Measurements from ENCODE around the gene CXCL9. TPM values are rescaled to one million over a fixed set of nuclear protein-coding genes. Genes with fewer than 3 reads are reported as not detected.
"Not testable (repeated sequence)": the region's sequence is repeated elsewhere in the genome, so short reads cannot be mapped to it uniquely, and the experiment has no call there.

CXCL9 gene
- total and polyA plus RNA-seq, 3 experiments from 2014 or later = 1.5 to 1.8 TPM; not detected in 1

GRCh38 chr4:75968084-75968483 lies 39.2 kb downstream of the CXCL9 start:
- DNase-seq = no peak
- Mint-ChIP-seq H3K27me3 (no peaks in the 10 kb centered on the region), H3K36me3 (peaks cover 51 to 97% (median 52%) of the 10 kb centered on the region in 3 donors), H3K9me3 (peaks cover 0 to 5% (median 0%) of the 10 kb centered on the region in 5 donors), H3K27ac (peak overlapping the region in 1 of 8 donors; percentile 10), H3K4me3 (no peak overlapping the region), H3K4me1 (no peaks in the 10 kb centered on the region)
- CTCF ChIA-PET = no interaction called here
- H3K4me1 ChIP-seq (ENCODE audit: insufficient read depth, low read length) = no peaks in the 10 kb centered on the region
- no peaks in the 10 kb centered on the region for H3K9me3 ChIP-seq (ENCODE audit: low read length)
- no peak overlapping the region for H3K4me3 ChIP-seq (ENCODE audit: low read length)
- POLR2A ChIA-PET = no interaction called here
- H3K27ac ChIP-seq (ENCODE audit: low read depth, low read length) = no peak overlapping the region
- peaks cover 55% of the 10 kb centered on the region for H3K36me3 ChIP-seq (ENCODE audit: insufficient read depth, low read length)
- H3K27me3 ChIP-seq (ENCODE audit: insufficient read depth, low read length, poor library complexity, severe bottlenecking) = no peaks in the 10 kb centered on the region

- peak overlapping the region in 2 of 8 donors; percentile 17 to 29 for H3K27ac Mint-ChIP-seq
- no peak for DNase-seq
- no peaks in the 10 kb centered on the region for H3K4me1 Mint-ChIP-seq
- Histone ChIP-seq H3K9me3 (ENCODE audit: low read length) (no peaks in the 10 kb centered on the region), H3K27ac (ENCODE audit: low read depth, low read length) (no peak overlapping the region), H3K36me3 (ENCODE audit: insufficient read depth, low read length) (peaks cover 57% of the 10 kb centered on the region), H3K4me3 (ENCODE audit: low read length) (no peak overlapping the region), H3K27me3 (ENCODE audit: insufficient read depth, low read length, poor library complexity, severe bottlenecking) (no peaks in the 10 kb centered on the region), H3K4me1 (ENCODE audit: insufficient read depth, low read length) (no peaks in the 10 kb centered on the region)
- no peaks in the 10 kb centered on the region for H3K27me3 Mint-ChIP-seq
- peaks cover 0 to 5% (median 0%) of the 10 kb centered on the region in 5 donors for H3K9me3 Mint-ChIP-seq
- CTCF ChIA-PET = no interaction called here
- H3K36me3 Mint-ChIP-seq = peaks cover 61 to 95% (median 63%) of the 10 kb centered on the region in 3 donors
- POLR2A ChIA-PET = no interaction called here
- no peak overlapping the region for H3K4me3 Mint-ChIP-seq
Observed at GRCh38 chr4:75963558-75963957, 43.8 kb downstream of the CXCL9 start.

- H3K4me1 Mint-ChIP-seq; H3K27me3 ChIP-seq (ENCODE audit: insufficient read depth, low read length, poor library complexity, severe bottlenecking); H3K4me3 ChIP-seq (ENCODE audit: low read length); H3K9me3 Mint-ChIP-seq; H3K4me3 Mint-ChIP-seq; H3K4me1 ChIP-seq (ENCODE audit: insufficient read depth, low read length); POLR2A ChIA-PET; H3K9me3 ChIP-seq (ENCODE audit: low read length); H3K27ac Mint-ChIP-seq; H3K27me3 Mint-ChIP-seq; DNase-seq; H3K27ac ChIP-seq (ENCODE audit: low read depth, low read length); CTCF ChIA-PET: not testable (repeated sequence)
- peaks cover 53% of the 10 kb centered on the region for H3K36me3 ChIP-seq (ENCODE audit: insufficient read depth, low read length)
- H3K36me3 Mint-ChIP-seq = peaks cover 54 to 95% (median 55%) of the 10 kb centered on the region in 3 donors
Observed at GRCh38 chr4:75962072-75962471, 45.2 kb downstream of the CXCL9 start.

GRCh38 chr4:75958546-75958945 lies 48.8 kb downstream of the CXCL9 start:
- POLR2A ChIA-PET; H3K27me3 Mint-ChIP-seq; H3K9me3 Mint-ChIP-seq; H3K4me3 ChIP-seq (ENCODE audit: low read length); H3K27ac ChIP-seq (ENCODE audit: low read depth, low read length); H3K27me3 ChIP-seq (ENCODE audit: insufficient read depth, low read length, poor library complexity, severe bottlenecking); DNase-seq; H3K4me1 ChIP-seq (ENCODE audit: insufficient read depth, low read length); CTCF ChIA-PET; H3K4me1 Mint-ChIP-seq; H3K4me3 Mint-ChIP-seq; H3K9me3 ChIP-seq (ENCODE audit: low read length): not testable (repeated sequence)
- Mint-ChIP-seq H3K36me3 (peaks cover 32 to 93% (median 51%) of the 10 kb centered on the region in 3 donors), H3K27ac (peak overlapping the region in 1 of 8 donors; percentile 32)
- H3K36me3 ChIP-seq (ENCODE audit: insufficient read depth, low read length) = peaks cover 46% of the 10 kb centered on the region

GRCh38 chr4:75954811-75955210 lies 52.5 kb downstream of the CXCL9 start:
- H3K27me3 Mint-ChIP-seq; H3K27me3 ChIP-seq (ENCODE audit: insufficient read depth, low read length, poor library complexity, severe bottlenecking); H3K9me3 ChIP-seq (ENCODE audit: low read length); H3K4me3 Mint-ChIP-seq; H3K27ac ChIP-seq (ENCODE audit: low read depth, low read length); H3K9me3 Mint-ChIP-seq; DNase-seq; H3K4me3 ChIP-seq (ENCODE audit: low read length); CTCF ChIA-PET; H3K4me1 ChIP-seq (ENCODE audit: insufficient read depth, low read length); H3K4me1 Mint-ChIP-seq: not testable (repeated sequence)
- POLR2A ChIA-PET = interaction anchor here (1.5 kb wide), 1 partner anchor 15 kb away, joined by 9 read pairs; the partner anchor contains the start of gene NAAA
- Mint-ChIP-seq H3K36me3 (peaks cover 9 to 92% (median 44%) of the 10 kb centered on the region in 3 donors), H3K27ac (peak overlapping the region in 1 of 8 donors; percentile 29)
- peaks cover 60% of the 10 kb centered on the region for H3K36me3 ChIP-seq (ENCODE audit: insufficient read depth, low read length)

GRCh38 chr4:75953509-75953908 lies 53.8 kb downstream of the CXCL9 start:
- DNase-seq = no peak
- Histone ChIP-seq H3K4me3 (ENCODE audit: low read length) (no peak overlapping the region), H3K4me1 (ENCODE audit: insufficient read depth, low read length) (no peaks in the 10 kb centered on the region), H3K9me3 (ENCODE audit: low read length) (no peaks in the 10 kb centered on the region), H3K36me3 (ENCODE audit: insufficient read depth, low read length) (peaks cover 54% of the 10 kb centered on the region), H3K27me3 (ENCODE audit: insufficient read depth, low read length, poor library complexity, severe bottlenecking) (no peaks in the 10 kb centered on the region), H3K27ac (ENCODE audit: low read depth, low read length) (no peak overlapping the region)
- Mint-ChIP-seq H3K36me3 (peaks cover 9 to 94% (median 34%) of the 10 kb centered on the region in 3 donors), H3K27ac (no peak overlapping the region), H3K4me1 (peaks cover 0 to 4% (median 0%) of the 10 kb centered on the region in 3 donors), H3K27me3 (no peaks in the 10 kb centered on the region), H3K4me3 (no peak overlapping the region), H3K9me3 (no peaks in the 10 kb centered on the region)
- CTCF ChIA-PET = interaction anchor here (3.2 kb wide), 1 partner anchor 13 kb away, joined by 8 read pairs; the partner anchor contains the start of gene NAAA
- POLR2A ChIA-PET = interaction anchor here (0.6 kb wide), 1 partner anchor 45 kb away, joined by 4 read pairs; no protein-coding TSS in a partner anchor

Other genes starting within 250 kb of the CXCL9 start
- under 1 TPM; 0.11 to 0.13 TPM for gene PPEF2, start 105.1 kb downstream of the CXCL9 start, total RNA-seq
- gene PPEF2, start 105.1 kb downstream of the CXCL9 start, polyA plus RNA-seq = not detected
- 10 to 100 TPM; 47.9 to 51.5 TPM for gene NAAA, start 66.5 kb downstream of the CXCL9 start, total RNA-seq
- 104 TPM for gene NAAA, start 66.5 kb downstream of the CXCL9 start, polyA plus RNA-seq
- 10 to 100 TPM; 72.7 to 80.6 TPM for gene SDAD1, start 16.6 kb downstream of the CXCL9 start, total RNA-seq
- 88.7 TPM for gene SDAD1, start 16.6 kb downstream of the CXCL9 start, polyA plus RNA-seq
- gene CXCL10, start 16.0 kb upstream of the CXCL9 start, total RNA-seq = 1 to 10 TPM; 1.6 to 1.9 TPM
- not detected for gene CXCL10, start 16.0 kb upstream of the CXCL9 start, polyA plus RNA-seq
- gene CXCL11, start 28.6 kb upstream of the CXCL9 start, total RNA-seq = under 1 TPM in 1 of 2 experiments, not detected in 1; 0.18 TPM
- not detected for gene CXCL11, start 28.6 kb upstream of the CXCL9 start, polyA plus RNA-seq
- gene ART3, start 67.2 kb upstream of the CXCL9 start, total RNA-seq = not detected
- gene ART3, start 67.2 kb upstream of the CXCL9 start, polyA plus RNA-seq = not detected
- gene NUP54, start 140.9 kb upstream of the CXCL9 start, total RNA-seq = 10 to 100 TPM; 56.6 to 63.3 TPM
- gene NUP54, start 140.9 kb upstream of the CXCL9 start, polyA plus RNA-seq = 41.8 TPM
- gene SCARB2, start 206.3 kb upstream of the CXCL9 start, total RNA-seq = 1 to 10 TPM; 6.2 to 6.7 TPM
- 17.6 TPM for gene SCARB2, start 206.3 kb upstream of the CXCL9 start, polyA plus RNA-seq
- gene FAM47E, start 244.2 kb upstream of the CXCL9 start, total RNA-seq = not detected
- not detected for gene FAM47E, start 244.2 kb upstream of the CXCL9 start, polyA plus RNA-seq